C4-2B (cell line): ENCODE data around the gene PCSK5.

Experiments
- CTCF ChIP-seq: fragments of 450-650 bp; conservative IDR thresholded peaks from 2 replicates; pipeline ENCODE4 v1.5.1; 2017; ENCODE audit warnings: mild to moderate bottlenecking
- ZFX ChIP-seq: fragments of 450-650 bp; IDR thresholded peaks from 2 replicates; pipeline ENCODE4 v1.6.1; 2017

GRCh38 chr9:76085596-76085995 lies 195.1 kb downstream of the PCSK5 start:
- TF ChIP-seq CTCF (no peak), ZFX (no peak)
